ENCODE measurements around the gene ETV3L.

ETV3L gene

DNA sequence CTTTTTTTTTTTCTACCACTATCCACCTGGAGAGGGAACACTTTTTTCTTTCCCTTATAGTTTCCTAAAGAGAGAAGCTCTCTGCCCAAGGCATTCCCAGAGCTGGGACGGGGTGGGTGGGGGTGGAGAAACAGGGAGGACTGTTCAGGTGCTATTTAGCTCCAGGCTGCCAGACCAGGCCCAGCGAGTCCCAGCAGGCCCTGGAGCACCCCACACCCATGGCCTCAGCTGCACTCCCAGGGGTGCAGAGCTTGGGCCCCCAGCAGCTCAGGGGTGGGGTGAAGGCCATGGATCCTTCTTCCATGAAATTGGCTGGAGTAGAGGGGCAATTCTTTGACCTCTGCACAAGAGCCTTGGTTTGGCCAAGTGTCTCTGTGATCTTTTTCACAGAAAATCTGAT is 4.1 kb downstream of the ETV3L start:
- no peaks in the 10 kb centered on the region for H3K36me3 ChIP-seq (ENCODE audit: insufficient read depth, insufficient read length, low read length)
- peaks cover 9% of the 10 kb centered on the region for H3K4me1 ChIP-seq (ENCODE audit: insufficient read depth, insufficient read length)
- no peak overlapping the region for H3K4me3 ChIP-seq (ENCODE audit: insufficient read length, low read depth)
- TF ChIP-seq ZNF274 (IDR thresholded peaks at IDR 0.05; ENCODE audit: low read depth, low read length) (no peak), YY1 (IDR thresholded peaks at IDR 0.05; ENCODE audit: insufficient read depth, insufficient read length) (no peak), SUZ12 (IDR thresholded peaks at IDR 0.05; ENCODE audit: extremely low read depth, insufficient read depth, insufficient read length) (no peak)
- H3K9me3 ChIP-seq (ENCODE audit: insufficient read depth, low read length): no peaks in the 10 kb centered on the region
- DNase-seq (ENCODE audit: low read depth, low spot score): no peak
- H3K27me3 ChIP-seq (ENCODE audit: insufficient read depth, insufficient read length): peaks cover 5% of the 10 kb centered on the region
- H3K9ac ChIP-seq (ENCODE audit: insufficient read length, low read depth): no peak overlapping the region

DNA sequence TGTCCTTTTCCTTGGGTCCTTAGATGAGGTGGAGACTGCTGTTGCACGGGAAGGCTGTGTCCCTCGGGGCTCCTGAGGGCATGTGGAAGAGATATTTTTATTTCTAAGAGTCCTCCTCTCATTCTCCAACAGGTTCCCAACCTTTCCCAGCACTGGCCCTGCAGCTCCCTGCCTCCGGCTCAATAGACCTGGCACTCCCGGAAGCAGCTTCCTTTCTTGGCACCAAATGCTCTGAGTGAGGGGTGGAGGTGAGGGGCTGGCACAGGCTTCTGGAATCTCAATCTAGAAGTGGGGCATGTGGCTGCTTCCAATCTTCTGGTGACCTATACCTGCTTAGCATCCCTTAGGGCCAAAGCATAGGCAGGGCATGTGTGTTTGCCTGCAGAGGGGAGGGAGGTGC is 4.5 kb downstream of the ETV3L start:
- Histone ChIP-seq H3K4me3 (ENCODE audit: insufficient read length, low read depth) (no peak overlapping the region), H3K9me3 (ENCODE audit: insufficient read depth, low read length) (no peaks in the 10 kb centered on the region), H3K9ac (ENCODE audit: insufficient read length, low read depth) (no peak overlapping the region), H3K27me3 (ENCODE audit: insufficient read depth, insufficient read length) (peaks cover 5% of the 10 kb centered on the region), H3K4me1 (ENCODE audit: insufficient read depth, insufficient read length) (peaks cover 9% of the 10 kb centered on the region), H3K36me3 (ENCODE audit: insufficient read depth, insufficient read length, low read length) (no peaks in the 10 kb centered on the region)
- no peak for DNase-seq (ENCODE audit: low read depth, low spot score)
- TF ChIP-seq YY1 (IDR thresholded peaks at IDR 0.05; ENCODE audit: insufficient read depth, insufficient read length) (no peak), ZNF274 (IDR thresholded peaks at IDR 0.05; ENCODE audit: low read depth, low read length) (no peak), SUZ12 (IDR thresholded peaks at IDR 0.05; ENCODE audit: extremely low read depth, insufficient read depth, insufficient read length) (no peak)

DNA sequence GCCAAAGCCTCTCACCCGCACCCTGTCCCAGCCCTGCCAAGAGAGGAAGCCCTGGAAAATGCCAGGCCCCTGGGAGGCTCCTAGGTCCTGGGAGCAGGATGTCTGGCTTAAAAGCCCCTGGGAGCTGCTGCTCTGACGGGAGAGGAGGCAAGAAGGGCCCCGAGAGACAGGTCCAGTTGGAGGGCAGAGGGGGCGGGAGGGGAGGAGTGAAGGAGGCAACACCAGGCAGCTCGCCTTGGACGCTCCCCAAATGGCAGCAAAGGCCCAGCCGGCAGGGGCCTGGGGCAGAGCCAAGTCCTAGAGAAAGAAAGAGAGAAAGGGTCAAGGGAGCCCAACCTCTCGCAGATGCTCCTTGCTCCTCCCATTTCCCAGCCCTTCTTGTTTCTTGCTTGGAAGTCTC is 6.8 kb downstream of the ETV3L start:
- no peak overlapping the region for H3K4me3 ChIP-seq (ENCODE audit: insufficient read length, low read depth)
- H3K27me3 ChIP-seq (ENCODE audit: insufficient read depth, insufficient read length): peaks cover 5% of the 10 kb centered on the region
- H3K9me3 ChIP-seq (ENCODE audit: insufficient read depth, low read length): no peaks in the 10 kb centered on the region
- no peak for DNase-seq (ENCODE audit: low read depth, low spot score)
- H3K9ac ChIP-seq (ENCODE audit: insufficient read length, low read depth): no peak overlapping the region
- peaks cover 13% of the 10 kb centered on the region for H3K4me1 ChIP-seq (ENCODE audit: insufficient read depth, insufficient read length)
- TF ChIP-seq ZNF274 (IDR thresholded peaks at IDR 0.05; ENCODE audit: low read depth, low read length): no peak
- TF ChIP-seq SUZ12 (IDR thresholded peaks at IDR 0.05; ENCODE audit: extremely low read depth, insufficient read depth, insufficient read length): no peak
- no peak for TF ChIP-seq YY1 (IDR thresholded peaks at IDR 0.05; ENCODE audit: insufficient read depth, insufficient read length)
- no peaks in the 10 kb centered on the region for H3K36me3 ChIP-seq (ENCODE audit: insufficient read depth, insufficient read length, low read length)

DNA sequence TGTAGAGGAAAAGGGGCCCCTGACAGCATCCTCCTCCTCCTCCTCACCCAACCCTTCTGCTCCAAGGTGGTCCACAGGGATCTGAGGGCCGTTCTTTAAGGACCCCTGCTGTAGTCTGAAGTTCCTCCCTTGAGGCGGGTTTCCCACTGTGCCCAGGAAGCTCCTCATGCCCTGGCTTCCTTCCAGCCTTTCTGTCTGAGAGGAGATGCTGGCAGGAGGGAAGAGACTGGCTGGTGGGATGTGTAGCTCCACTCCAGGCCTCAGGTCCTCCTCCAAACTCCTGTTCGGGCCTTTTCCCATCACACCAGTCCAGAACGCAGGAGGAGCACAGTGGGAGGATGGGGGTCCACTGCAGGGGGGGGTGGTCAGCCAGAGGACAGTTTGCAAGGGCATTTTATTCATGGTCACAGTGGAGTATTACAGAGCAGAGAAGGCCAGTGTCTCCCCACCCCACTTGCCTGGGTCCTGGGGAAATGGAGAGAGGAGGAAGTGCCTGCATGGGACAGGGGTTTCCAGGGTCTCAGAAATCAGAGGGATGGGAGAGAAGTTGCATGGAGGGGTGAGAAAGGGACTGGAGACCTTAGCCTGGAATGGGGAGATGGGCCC is 7.8 kb downstream of the ETV3L start:
- Histone ChIP-seq H3K4me1 (ENCODE audit: insufficient read depth, insufficient read length) (peaks cover 10% of the 10 kb centered on the region), H3K9ac (ENCODE audit: insufficient read length, low read depth) (no peak overlapping the region), H3K27me3 (ENCODE audit: insufficient read depth, insufficient read length) (peaks cover 5% of the 10 kb centered on the region), H3K36me3 (ENCODE audit: insufficient read depth, insufficient read length, low read length) (no peaks in the 10 kb centered on the region), H3K9me3 (ENCODE audit: insufficient read depth, low read length) (no peaks in the 10 kb centered on the region), H3K4me3 (ENCODE audit: insufficient read length, low read depth) (no peak overlapping the region)
- no peak for TF ChIP-seq SUZ12 (IDR thresholded peaks at IDR 0.05; ENCODE audit: extremely low read depth, insufficient read depth, insufficient read length)
- no peak for TF ChIP-seq ZNF274 (IDR thresholded peaks at IDR 0.05; ENCODE audit: low read depth, low read length)
- TF ChIP-seq YY1 (IDR thresholded peaks at IDR 0.05; ENCODE audit: insufficient read depth, insufficient read length): no peak
- DNase-seq (ENCODE audit: low read depth, low spot score): no peak

DNA sequence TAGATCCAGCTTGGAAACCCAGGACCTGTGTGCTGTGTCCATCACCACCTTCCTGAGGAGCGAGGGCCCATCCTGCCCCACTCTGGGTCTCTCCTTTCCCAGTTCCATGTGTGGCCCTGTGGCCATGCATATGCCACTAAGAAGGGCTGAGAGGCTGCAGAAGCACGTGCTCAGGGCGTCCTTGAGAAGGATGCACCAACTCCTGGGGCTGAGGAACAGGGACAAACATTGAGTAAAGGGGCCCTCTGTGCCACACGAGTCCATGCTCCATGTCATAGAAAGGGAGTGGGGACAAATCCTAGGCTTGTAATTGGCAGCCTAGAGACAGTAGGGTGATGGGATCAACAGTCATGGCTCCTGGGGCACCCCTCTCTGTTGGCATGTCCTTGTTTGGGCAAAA is 8.4 kb downstream of the ETV3L start:
- Histone ChIP-seq H3K36me3 (ENCODE audit: insufficient read depth, insufficient read length, low read length) (no peaks in the 10 kb centered on the region), H3K9me3 (ENCODE audit: insufficient read depth, low read length) (no peaks in the 10 kb centered on the region), H3K4me1 (ENCODE audit: insufficient read depth, insufficient read length) (peaks cover 10% of the 10 kb centered on the region), H3K9ac (ENCODE audit: insufficient read length, low read depth) (no peak overlapping the region), H3K4me3 (ENCODE audit: insufficient read length, low read depth) (no peak overlapping the region), H3K27me3 (ENCODE audit: insufficient read depth, insufficient read length) (peaks cover 5% of the 10 kb centered on the region)
- TF ChIP-seq SUZ12 (IDR thresholded peaks at IDR 0.05; ENCODE audit: extremely low read depth, insufficient read depth, insufficient read length) (no peak), YY1 (IDR thresholded peaks at IDR 0.05; ENCODE audit: insufficient read depth, insufficient read length) (no peak), ZNF274 (IDR thresholded peaks at IDR 0.05; ENCODE audit: low read depth, low read length) (no peak)
- DNase-seq (ENCODE audit: low read depth, low spot score): no peak

DNA sequence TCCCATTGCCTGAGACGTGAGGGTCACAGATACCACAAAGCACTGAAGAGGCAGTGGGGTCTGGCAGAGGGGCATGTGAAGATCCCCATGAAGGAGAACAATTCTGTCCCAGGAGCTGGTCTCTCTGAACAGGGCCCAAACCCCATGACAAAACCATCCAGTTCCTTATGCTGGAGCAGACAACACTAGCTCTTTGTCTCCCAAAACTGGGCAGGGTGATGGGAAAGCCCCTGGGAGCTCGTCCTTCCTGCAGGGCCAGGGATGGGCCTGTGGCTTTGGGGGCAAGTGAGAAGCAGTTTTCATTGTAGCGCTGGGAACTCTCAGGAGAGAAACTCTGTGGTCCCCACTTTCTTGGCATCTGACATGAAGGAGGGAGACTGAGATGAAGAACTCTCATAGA is 8.8 kb downstream of the ETV3L start:
- Histone ChIP-seq H3K9me3 (ENCODE audit: insufficient read depth, low read length) (no peaks in the 10 kb centered on the region), H3K4me1 (ENCODE audit: insufficient read depth, insufficient read length) (peaks cover 10% of the 10 kb centered on the region), H3K9ac (ENCODE audit: insufficient read length, low read depth) (no peak overlapping the region), H3K4me3 (ENCODE audit: insufficient read length, low read depth) (no peak overlapping the region), H3K36me3 (ENCODE audit: insufficient read depth, insufficient read length, low read length) (no peaks in the 10 kb centered on the region), H3K27me3 (ENCODE audit: insufficient read depth, insufficient read length) (peaks cover 5% of the 10 kb centered on the region)
- TF ChIP-seq SUZ12 (IDR thresholded peaks at IDR 0.05; ENCODE audit: extremely low read depth, insufficient read depth, insufficient read length) (no peak), YY1 (IDR thresholded peaks at IDR 0.05; ENCODE audit: insufficient read depth, insufficient read length) (no peak), ZNF274 (IDR thresholded peaks at IDR 0.05; ENCODE audit: low read depth, low read length) (no peak)
- DNase-seq (ENCODE audit: low read depth, low spot score): no peak

DNA sequence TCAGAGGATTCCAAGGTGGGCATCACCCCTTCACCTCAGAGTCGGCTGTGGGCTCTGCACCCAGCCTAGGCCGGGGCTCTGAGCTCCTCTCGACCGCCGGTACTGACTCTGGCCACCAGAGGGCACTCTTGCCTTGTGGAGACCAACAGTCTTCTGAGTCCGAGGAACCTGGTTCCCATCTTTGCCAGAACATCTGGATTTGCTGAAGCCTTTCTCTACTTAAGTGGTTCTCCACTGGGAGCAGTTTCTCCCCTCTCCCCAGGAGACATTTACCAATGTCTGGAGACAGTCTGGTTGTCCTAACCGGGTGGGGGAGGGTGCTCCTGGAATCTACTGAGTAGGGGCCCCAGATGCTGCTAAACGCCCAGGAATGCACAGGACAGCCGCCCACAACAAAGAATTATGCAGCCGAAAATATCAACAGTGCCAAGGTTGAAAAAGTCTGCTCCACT is 9.4 kb downstream of the ETV3L start:
- no peak overlapping the region for H3K9ac ChIP-seq (ENCODE audit: insufficient read length, low read depth)
- TF ChIP-seq YY1 (IDR thresholded peaks at IDR 0.05; ENCODE audit: insufficient read depth, insufficient read length) (no peak), SUZ12 (IDR thresholded peaks at IDR 0.05; ENCODE audit: extremely low read depth, insufficient read depth, insufficient read length) (no peak), ZNF274 (IDR thresholded peaks at IDR 0.05; ENCODE audit: low read depth, low read length) (no peak)
- DNase-seq (ENCODE audit: low read depth, low spot score): peak; percentile 91

More for the DNA sequence above, 9.4 kb downstream of the ETV3L start:
- H3K4me1 ChIP-seq (ENCODE audit: insufficient read depth, insufficient read length): peaks cover 10% of the 10 kb centered on the region
- no peak overlapping the region for H3K4me3 ChIP-seq (ENCODE audit: insufficient read length, low read depth)
- H3K9me3 ChIP-seq (ENCODE audit: insufficient read depth, low read length): no peaks in the 10 kb centered on the region
- H3K27me3 ChIP-seq (ENCODE audit: insufficient read depth, insufficient read length): peaks cover 5% of the 10 kb centered on the region
- H3K36me3 ChIP-seq (ENCODE audit: insufficient read depth, insufficient read length, low read length): no peaks in the 10 kb centered on the region

Measured in NT2/D1 (cell line).